GM12801 (cell line): ENCODE results near the gene MLLT6.

Experiments used
- CTCF ChIP-seq: IDR thresholded peaks from one replicate; pipeline ENCODE4 v1.5.1; 2011; ENCODE audit warnings: control low read depth; ENCODE audit not compliant: insufficient read length; ENCODE audit errors: extremely low read depth

The MLLT6 gene

GRCh38 chr17:38663125-38663751 is 41.8 kb upstream of the MLLT6 start:
- TF ChIP-seq CTCF = peak; percentile 27

GRCh38 chr17:38663964-38664644 is 41.0 kb upstream of the MLLT6 start:
- TF ChIP-seq CTCF = no peak

- peak; percentile 98 for TF ChIP-seq CTCF
Observed at GRCh38 chr17:38667099-38667786, 37.8 kb upstream of the MLLT6 start.

GRCh38 chr17:38667787-38668122 is 37.3 kb upstream of the MLLT6 start:
- no peak for TF ChIP-seq CTCF

- TF ChIP-seq CTCF = no peak
Observed at GRCh38 chr17:38669520-38669919, 35.6 kb upstream of the MLLT6 start.

GRCh38 chr17:38671939-38672720 is 32.9 kb upstream of the MLLT6 start:
- no peak for TF ChIP-seq CTCF

GRCh38 chr17:38672788-38673706 is 32.0 kb upstream of the MLLT6 start:
- no peak for TF ChIP-seq CTCF
